MM.1S (cell line): ENCODE measurements around the gene SPIRE1.

Experiments
- DNase-seq: peaks from one replicate; pipeline ENCODE4 v3.0.0-alpha.2; 2015
- H2AFZ ChIP-seq: fragments of 300-600 bp; sonication (generic); 2 replicates; pipeline ENCODE4 v1.6.0; 2016; ENCODE audit warnings: antibody characterized with exemption, low read length
- H3F3A ChIP-seq: fragments of 300-600 bp; sonication (generic); 2 replicates; pipeline ENCODE4 v1.6.1; 2016; ENCODE audit warnings: mild to moderate bottlenecking, antibody characterized with exemption, low read length, moderate library complexity, mixed read lengths; ENCODE audit not compliant: insufficient read depth
- H3K27ac ChIP-seq: fragments of 300-600 bp; sonication (generic); 2 replicates; pipeline ENCODE4 v1.5.1; 2016; ENCODE audit warnings: mild to moderate bottlenecking, low read length
- H3K27me3 ChIP-seq: fragments of 300-600 bp; sonication (generic); replicated peaks from 2 replicates; pipeline ENCODE4 v1.6.0; 2016; ENCODE audit warnings: low read length; ENCODE audit not compliant: insufficient read depth
- H3K36me3 ChIP-seq: fragments of 300-600 bp; sonication (generic); replicated peaks from 2 replicates; pipeline ENCODE4 v1.6.1; 2016; ENCODE audit warnings: mild to moderate bottlenecking, low read length, mixed read lengths; ENCODE audit not compliant: insufficient read depth
- H3K4me1 ChIP-seq: fragments of 300-600 bp; sonication (generic); 2 replicates; pipeline ENCODE4 v1.6.1; 2016; ENCODE audit warnings: low read length, mixed read lengths
- H3K4me2 ChIP-seq: fragments of 300-600 bp; sonication (generic); 2 replicates; pipeline ENCODE4 v1.6.0; 2016; ENCODE audit warnings: low read depth, low read length
- H3K4me3 ChIP-seq: fragments of 300-600 bp; sonication (generic); 2 replicates; pipeline ENCODE4 v1.5.1; 2016; ENCODE audit warnings: low read length, mixed read lengths
- H3K79me2 ChIP-seq: fragments of 300-600 bp; sonication (generic); 2 replicates; pipeline ENCODE4 v1.6.1; 2016; ENCODE audit warnings: mixed run types, low read length, mixed read lengths
- H3K9ac ChIP-seq: fragments of 300-600 bp; sonication (generic); 2 replicates; pipeline ENCODE4 v1.6.1; 2016; ENCODE audit warnings: low read length, mixed read lengths
- H3K9me2 ChIP-seq: fragments of 300-600 bp; sonication (generic); replicated peaks from 2 replicates; pipeline ENCODE4 v1.6.1; 2016; ENCODE audit warnings: mild to moderate bottlenecking, low read length, mixed read lengths; ENCODE audit not compliant: insufficient read depth
- H3K9me3 ChIP-seq: fragments of 300-600 bp; sonication (generic); replicated peaks from 2 replicates; pipeline ENCODE4 v1.6.1; 2016; ENCODE audit warnings: mild to moderate bottlenecking, low read length, mixed read lengths; ENCODE audit not compliant: insufficient read depth
- H4K20me1 ChIP-seq: fragments of 300-600 bp; sonication (generic); 2 replicates; pipeline ENCODE4 v1.6.1; 2016; ENCODE audit warnings: mild to moderate bottlenecking, low read length, moderate library complexity, mixed read lengths; ENCODE audit not compliant: insufficient read depth
- EZH2 ChIP-seq: fragments of 300-600 bp; sonication (generic); optimal IDR thresholded peaks from 2 replicates; pipeline ENCODE3; 2017; ENCODE audit warnings: low read depth, mild to moderate bottlenecking, antibody characterized with exemption, low read length, mixed read lengths
- EZH2phosphoT487 ChIP-seq: fragments of 300-600 bp; sonication (generic); IDR thresholded peaks from 2 replicates; pipeline ENCODE4 v1.6.1; 2018; ENCODE audit warnings: antibody characterized with exemption, low read length
- TF ChIP-seq, protein P1 (sequence below): fragments of 300-600 bp; sonication (generic); IDR thresholded peaks from 2 replicates; pipeline ENCODE4 v1.5.1; 2016; ENCODE audit warnings: antibody characterized with exemption, low read length, mixed read lengths

The SPIRE1 gene

GRCh38 chr18:12686100-12686499 is 28.2 kb upstream of the SPIRE1 start:
- Histone ChIP-seq H3K36me3 (no peaks in the 10 kb centered on the region), H2AFZ (no peak overlapping the region), H3K4me2 (no peak overlapping the region), H3K27ac (no peak overlapping the region), H3K79me2 (no peaks in the 10 kb centered on the region), H3K4me3 (no peak overlapping the region), H3K9ac (no peak overlapping the region), H3K9me3 (no peaks in the 10 kb centered on the region), H3K9me2 (no peaks in the 10 kb centered on the region), H3K27me3 (no peaks in the 10 kb centered on the region), H3K4me1 (no peaks in the 10 kb centered on the region), H3F3A (no peaks in the 10 kb centered on the region), H4K20me1 (no peaks in the 10 kb centered on the region)
- DNase-seq: no peak
- TF ChIP-seq, protein P1, sequence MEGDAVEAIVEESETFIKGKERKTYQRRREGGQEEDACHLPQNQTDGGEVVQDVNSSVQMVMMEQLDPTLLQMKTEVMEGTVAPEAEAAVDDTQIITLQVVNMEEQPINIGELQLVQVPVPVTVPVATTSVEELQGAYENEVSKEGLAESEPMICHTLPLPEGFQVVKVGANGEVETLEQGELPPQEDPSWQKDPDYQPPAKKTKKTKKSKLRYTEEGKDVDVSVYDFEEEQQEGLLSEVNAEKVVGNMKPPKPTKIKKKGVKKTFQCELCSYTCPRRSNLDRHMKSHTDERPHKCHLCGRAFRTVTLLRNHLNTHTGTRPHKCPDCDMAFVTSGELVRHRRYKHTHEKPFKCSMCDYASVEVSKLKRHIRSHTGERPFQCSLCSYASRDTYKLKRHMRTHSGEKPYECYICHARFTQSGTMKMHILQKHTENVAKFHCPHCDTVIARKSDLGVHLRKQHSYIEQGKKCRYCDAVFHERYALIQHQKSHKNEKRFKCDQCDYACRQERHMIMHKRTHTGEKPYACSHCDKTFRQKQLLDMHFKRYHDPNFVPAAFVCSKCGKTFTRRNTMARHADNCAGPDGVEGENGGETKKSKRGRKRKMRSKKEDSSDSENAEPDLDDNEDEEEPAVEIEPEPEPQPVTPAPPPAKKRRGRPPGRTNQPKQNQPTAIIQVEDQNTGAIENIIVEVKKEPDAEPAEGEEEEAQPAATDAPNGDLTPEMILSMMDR: no peak
- TF ChIP-seq EZH2phosphoT487 (no peak), EZH2 (no peak)

DNA sequence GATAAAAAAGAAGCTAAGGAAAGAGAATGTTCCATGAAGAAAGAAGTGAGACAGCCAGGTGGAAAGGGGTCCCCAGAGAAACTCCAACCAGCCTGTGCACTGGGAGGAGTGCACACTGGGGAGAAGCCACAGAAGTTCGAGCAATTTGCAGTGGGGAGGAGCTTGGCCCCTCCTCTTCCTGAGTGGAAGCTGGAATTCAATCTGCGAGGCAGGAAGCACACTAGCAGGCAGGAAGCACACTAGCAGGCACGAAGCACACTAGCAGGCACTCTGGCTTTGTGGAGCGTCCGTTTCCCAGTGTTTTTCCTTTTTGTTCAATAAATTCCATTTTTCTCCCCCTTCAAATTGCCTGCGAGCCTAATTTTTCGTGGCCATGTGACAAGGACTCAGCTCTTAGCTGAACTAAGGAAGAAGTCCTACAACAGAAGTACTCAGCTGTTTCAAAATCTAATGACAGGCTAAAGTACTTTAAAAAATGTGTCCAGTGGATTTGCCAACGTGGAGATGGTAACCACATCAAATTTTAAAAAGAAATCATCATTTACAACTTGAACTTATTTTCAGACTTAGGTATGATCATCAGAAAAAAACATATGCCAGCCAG is 21.4 kb upstream of the SPIRE1 start:
- no peaks in the 10 kb centered on the region for H3F3A ChIP-seq
- H2AFZ ChIP-seq: no peak overlapping the region
- no peaks in the 10 kb centered on the region for H3K79me2 ChIP-seq
- no peak overlapping the region for H3K27ac ChIP-seq
- H3K27me3 ChIP-seq: no peaks in the 10 kb centered on the region
- no peak overlapping the region for H3K4me2 ChIP-seq
- no peaks in the 10 kb centered on the region for H4K20me1 ChIP-seq
- H3K9me2 ChIP-seq: no peaks in the 10 kb centered on the region
- H3K36me3 ChIP-seq: peaks cover 4% of the 10 kb centered on the region; the same call in 1 of the 2 replicates
- TF ChIP-seq EZH2phosphoT487: no peak
- no peak for TF ChIP-seq EZH2
- no peak overlapping the region for H3K4me3 ChIP-seq
- no peaks in the 10 kb centered on the region for H3K4me1 ChIP-seq
- no peak for DNase-seq
- H3K9ac ChIP-seq: no peak overlapping the region
- no peaks in the 10 kb centered on the region for H3K9me3 ChIP-seq

- Histone ChIP-seq H3K36me3 (no peaks in the 10 kb centered on the region; the same call in 1 of the 2 replicates), H3K9me3 (no peaks in the 10 kb centered on the region), H2AFZ (no peak overlapping the region), H3K27me3 (no peaks in the 10 kb centered on the region), H3F3A (no peaks in the 10 kb centered on the region), H3K4me1 (no peaks in the 10 kb centered on the region), H3K9me2 (no peaks in the 10 kb centered on the region), H3K4me3 (no peak overlapping the region), H3K27ac (no peak overlapping the region), H4K20me1 (no peaks in the 10 kb centered on the region), H3K4me2 (no peak overlapping the region), H3K9ac (no peak overlapping the region), H3K79me2 (no peaks in the 10 kb centered on the region)
- TF ChIP-seq EZH2 (no peak), EZH2phosphoT487 (no peak)
- TF ChIP-seq, protein P1: no peak
- no peak for DNase-seq
Observed at GRCh38 chr18:12668041-12668440, 10.1 kb upstream of the SPIRE1 start.

DNA sequence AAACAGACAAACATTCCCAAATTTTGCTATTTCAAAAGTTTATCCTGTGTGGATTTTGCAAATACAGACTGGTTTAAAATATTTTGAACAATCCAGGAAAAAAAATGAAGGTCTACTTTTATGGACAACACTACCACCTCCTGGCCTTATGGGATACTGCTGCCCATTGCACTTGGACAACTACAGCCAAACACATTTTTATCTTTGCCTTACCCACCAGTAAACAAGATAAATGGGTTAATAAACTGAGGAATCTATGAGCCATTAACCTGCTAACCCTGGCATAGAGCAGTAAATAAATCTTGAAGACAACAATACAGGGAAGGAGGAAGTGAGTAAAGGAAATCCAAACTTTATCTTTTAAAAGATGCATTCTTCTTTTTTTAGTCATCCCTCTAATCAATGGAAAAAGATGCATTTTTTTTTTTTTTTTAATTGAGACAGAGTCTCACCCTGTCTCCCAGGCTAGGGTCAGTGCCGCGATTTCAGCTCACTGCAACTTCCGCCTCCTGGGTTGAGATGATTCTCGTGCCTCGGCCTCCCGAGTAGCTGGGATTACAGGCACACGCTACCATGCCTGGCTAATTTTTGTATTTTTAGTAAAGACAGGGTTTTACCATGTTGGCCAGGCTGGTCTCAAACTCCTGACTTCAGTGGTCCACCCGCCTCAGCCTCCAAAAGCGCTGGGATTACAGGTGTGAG is 2.1 kb upstream of the SPIRE1 start:
- Histone ChIP-seq H3K4me2 (no peak overlapping the region), H3K9me2 (no peaks in the 10 kb centered on the region), H3K4me1 (peaks cover 5% of the 10 kb centered on the region; the same call in 1 of the 2 replicates), H3K27ac (no peak overlapping the region), H3K4me3 (no peak overlapping the region), H3K9ac (no peak overlapping the region), H3K79me2 (no peaks in the 10 kb centered on the region), H3F3A (peaks cover 8% of the 10 kb centered on the region; the same call in 1 of the 2 replicates), H3K27me3 (peaks cover 11% of the 10 kb centered on the region; the same call in 1 of the 2 replicates), H3K9me3 (no peaks in the 10 kb centered on the region), H4K20me1 (no peaks in the 10 kb centered on the region), H2AFZ (no peak overlapping the region), H3K36me3 (no peaks in the 10 kb centered on the region)
- peak; percentile 52 for DNase-seq
- TF ChIP-seq, protein P1: peak; percentile 81
- TF ChIP-seq EZH2 (no peak), EZH2phosphoT487 (no peak)
